ENCODE data around the gene EEF1AKMT3.
A peak's percentile ranks its signal among the peaks of the same experiment; 100 is the strongest.

Gene EEF1AKMT3

DNA sequence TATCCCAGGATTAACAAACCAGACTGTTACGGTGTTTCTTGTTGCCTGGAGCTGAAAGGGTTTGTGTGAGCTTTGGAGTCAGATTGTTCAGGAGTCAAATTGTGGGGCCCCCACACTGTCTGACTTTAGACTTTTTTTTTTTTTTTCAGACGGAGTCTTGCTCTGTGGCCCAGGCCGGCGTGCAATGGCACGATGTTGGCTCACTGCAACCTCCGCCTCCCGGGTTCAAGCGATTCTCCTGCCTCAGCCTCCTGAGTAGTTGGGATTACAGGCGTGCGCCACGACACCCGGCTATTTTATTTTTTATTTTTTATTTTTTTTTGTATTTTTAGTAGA, 11.0 kb downstream of the EEF1AKMT3 start:
- DNase-seq (ENCODE audit: low read depth in 2 of 2), result no peak

DNA sequence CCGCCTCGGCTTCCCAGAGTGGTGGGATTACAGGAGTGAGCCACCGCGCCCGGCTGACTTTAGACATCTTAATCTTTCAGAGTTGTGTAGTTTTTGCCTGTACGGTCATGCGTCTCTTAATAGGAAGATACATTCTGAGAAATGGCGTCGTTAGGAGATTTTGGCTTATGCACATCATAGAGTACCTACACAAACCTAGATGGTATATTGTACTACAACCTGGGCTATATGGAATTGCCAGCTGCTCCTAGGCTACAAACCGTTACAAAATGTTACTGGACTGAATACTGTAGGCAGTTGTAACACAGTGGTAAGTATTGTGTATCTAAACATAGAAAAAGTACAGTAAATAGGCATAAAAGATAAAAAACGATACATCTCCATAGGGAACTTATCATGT, 11.4 kb downstream of the EEF1AKMT3 start:
- DNase-seq (ENCODE audit: low read depth in 2 of 2), result no peak

GRCh38 chr12:57793920-57794319, 21.5 kb downstream of the EEF1AKMT3 start:
- DNase-seq (ENCODE audit: low read depth in 2 of 2), result no peak

GRCh38 chr12:57795354-57795753, 22.9 kb downstream of the EEF1AKMT3 start:
- no peak for DNase-seq (ENCODE audit: low read depth in 2 of 2)

DNA sequence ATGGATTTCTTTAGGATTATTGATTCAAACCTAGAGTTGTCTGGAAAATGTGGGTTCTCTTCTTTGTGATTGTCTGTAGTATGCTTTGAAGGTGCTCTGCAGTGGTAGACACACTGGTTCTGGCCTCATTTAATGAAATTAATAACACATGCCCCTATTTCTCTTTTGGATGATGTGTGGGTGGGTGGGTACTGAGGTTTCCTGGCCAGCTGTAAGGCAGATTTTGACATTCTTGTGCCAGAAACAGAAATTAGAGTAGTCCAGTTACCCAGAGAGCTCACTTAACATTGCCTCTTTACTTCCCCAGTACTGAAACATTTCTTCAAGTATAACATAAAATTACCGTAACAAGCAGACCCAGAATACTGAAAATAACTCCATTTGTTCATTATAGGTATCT, 24.6 kb downstream of the EEF1AKMT3 start:
- no peak for DNase-seq (ENCODE audit: low read depth in 2 of 2)

DNA sequence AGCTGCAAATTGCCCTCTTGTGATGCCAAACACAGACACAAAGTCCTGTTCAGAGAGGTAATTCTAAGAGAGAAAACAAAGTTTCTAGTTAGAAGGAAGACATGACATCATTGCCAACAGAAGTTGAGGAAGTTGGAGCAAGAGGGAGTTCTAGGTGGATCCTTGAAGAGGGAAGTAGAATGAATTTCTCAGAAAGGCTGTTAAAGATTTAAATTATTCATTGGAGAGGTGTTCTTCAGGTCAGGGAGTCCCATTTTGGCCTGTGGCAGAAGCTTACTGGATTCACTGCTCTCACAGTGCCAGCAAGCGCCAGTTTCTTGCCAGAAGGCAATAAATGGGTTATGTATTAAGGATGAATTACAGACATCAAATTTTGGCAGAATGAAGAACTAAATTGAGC, 25.5 kb downstream of the EEF1AKMT3 start:
- no peak for DNase-seq (ENCODE audit: low read depth in 2 of 2)

DNA sequence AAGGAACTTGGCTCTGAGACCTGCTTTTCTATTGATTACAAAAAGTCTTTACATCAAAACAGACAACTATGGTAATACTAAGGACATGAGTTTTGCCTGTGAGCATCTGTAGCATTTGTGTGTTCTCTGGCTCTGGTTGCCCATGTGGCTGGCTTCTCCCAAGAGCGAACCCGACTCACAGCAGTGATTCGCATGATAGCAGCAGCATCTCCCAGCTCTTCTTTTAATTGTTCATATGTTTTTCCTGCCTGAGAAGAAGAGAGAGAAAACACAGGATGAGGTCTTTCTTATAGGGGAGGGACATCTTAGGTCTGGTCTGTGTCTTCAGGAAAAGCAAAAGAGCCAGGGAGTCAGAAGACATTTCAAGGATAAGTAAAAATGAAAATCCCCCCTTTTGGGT, 28.6 kb downstream of the EEF1AKMT3 start:
- DNase-seq (ENCODE audit: low read depth in 2 of 2), result no peak

- no peak for DNase-seq (ENCODE audit: low read depth in 2 of 2)
Measured at GRCh38 chr12:57802607-57803006, 30.2 kb downstream of the EEF1AKMT3 start.

- DNase-seq (ENCODE audit: low read depth in 2 of 2), result peak in 1 of 2 donors; percentile 8
Measured at GRCh38 chr12:57803319-57803893, 31.0 kb downstream of the EEF1AKMT3 start.

GRCh38 chr12:57806677-57807076, 34.3 kb downstream of the EEF1AKMT3 start:
- DNase-seq (ENCODE audit: low read depth in 2 of 2), result no peak

- DNase-seq (ENCODE audit: low read depth in 2 of 2), result no peak
Measured at GRCh38 chr12:57807285-57807684, 34.9 kb downstream of the EEF1AKMT3 start.

DNA sequence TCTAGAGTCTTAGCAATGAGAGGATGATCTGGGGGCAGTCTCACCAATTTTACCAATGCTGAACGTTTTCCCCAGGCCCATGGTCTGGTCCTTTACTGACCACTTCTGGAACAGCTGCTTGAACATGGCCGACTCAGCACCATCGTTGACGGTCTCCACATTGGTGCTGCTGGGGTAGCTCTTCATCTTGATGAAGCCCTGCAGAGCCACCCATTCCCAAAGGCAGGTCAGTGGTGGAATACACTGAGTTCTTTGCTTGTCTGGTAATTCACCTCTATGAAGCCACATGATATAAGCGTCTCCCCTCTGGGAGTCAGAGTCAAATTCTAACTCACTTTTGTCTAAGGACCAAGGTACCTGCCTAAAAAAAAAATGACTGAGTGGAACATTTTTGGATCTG, 35.9 kb downstream of the EEF1AKMT3 start:
- DNase-seq (ENCODE audit: low read depth in 2 of 2), result no peak

DNA sequence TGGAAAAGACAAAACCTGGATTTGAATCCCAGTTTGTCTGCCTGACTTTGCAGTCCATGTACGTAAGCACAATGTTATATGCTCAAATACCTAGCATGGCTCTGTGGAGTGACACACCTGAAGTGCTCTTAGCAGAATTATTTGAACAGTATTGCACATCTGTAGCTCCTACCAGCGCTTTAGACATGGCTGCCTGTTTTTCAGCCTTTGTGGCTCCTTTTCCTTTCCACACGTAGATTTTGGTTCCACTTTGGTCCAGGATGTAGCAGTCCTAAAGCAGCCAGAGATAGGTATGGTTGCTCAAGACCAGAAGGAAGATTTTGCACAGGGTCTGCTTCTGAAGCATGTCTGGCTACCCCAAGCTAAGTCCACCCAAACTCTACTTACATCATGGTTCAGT, 37.0 kb downstream of the EEF1AKMT3 start:
- no peak for DNase-seq (ENCODE audit: low read depth in 2 of 2)

GRCh38 chr12:57810450-57810849, 38.0 kb downstream of the EEF1AKMT3 start:
- no peak for DNase-seq (ENCODE audit: low read depth in 2 of 2)

DNA sequence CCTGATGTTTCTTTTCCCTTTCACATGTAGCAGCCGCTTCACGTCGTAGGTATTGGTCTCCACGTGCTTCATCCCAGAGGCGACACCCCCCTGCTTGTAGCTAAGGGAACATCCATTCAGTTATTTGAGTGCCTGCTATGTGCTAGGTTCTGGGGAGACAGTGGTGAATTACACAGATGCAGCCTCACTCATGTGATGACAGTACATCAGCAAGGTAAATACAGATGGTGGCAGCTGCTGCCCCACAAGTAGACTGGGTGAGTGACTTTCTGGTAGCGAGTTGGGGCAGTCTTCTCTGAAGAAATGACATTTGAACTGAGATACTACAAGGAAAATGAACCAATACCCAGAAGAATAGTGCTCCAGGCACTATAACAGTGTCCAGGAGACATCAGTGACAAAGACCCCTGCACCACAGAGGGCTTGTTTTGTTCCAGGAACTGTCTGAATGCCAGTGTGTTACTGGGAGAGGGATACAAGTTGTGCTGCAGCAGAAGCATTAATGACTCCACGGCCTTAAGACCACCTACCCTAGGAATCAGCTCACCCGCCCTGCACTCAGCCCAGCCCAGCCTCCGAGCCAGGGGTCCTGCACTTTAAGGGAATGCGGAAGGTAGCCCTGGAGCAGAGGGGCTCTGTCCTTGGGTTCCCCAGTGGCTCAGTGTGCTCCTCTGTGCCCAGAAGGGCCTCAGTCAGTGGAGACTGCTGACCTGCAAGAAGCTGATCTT, 38.8 kb downstream of the EEF1AKMT3 start:
- no peak for DNase-seq (ENCODE audit: low read depth in 2 of 2)

GRCh38 chr12:57813111-57813970, 40.9 kb downstream of the EEF1AKMT3 start:
- no peak for DNase-seq (ENCODE audit: low read depth in 2 of 2)

GRCh38 chr12:57813971-57814772, 41.8 kb downstream of the EEF1AKMT3 start:
- DNase-seq (ENCODE audit: low read depth in 2 of 2), result no peak

DNA sequence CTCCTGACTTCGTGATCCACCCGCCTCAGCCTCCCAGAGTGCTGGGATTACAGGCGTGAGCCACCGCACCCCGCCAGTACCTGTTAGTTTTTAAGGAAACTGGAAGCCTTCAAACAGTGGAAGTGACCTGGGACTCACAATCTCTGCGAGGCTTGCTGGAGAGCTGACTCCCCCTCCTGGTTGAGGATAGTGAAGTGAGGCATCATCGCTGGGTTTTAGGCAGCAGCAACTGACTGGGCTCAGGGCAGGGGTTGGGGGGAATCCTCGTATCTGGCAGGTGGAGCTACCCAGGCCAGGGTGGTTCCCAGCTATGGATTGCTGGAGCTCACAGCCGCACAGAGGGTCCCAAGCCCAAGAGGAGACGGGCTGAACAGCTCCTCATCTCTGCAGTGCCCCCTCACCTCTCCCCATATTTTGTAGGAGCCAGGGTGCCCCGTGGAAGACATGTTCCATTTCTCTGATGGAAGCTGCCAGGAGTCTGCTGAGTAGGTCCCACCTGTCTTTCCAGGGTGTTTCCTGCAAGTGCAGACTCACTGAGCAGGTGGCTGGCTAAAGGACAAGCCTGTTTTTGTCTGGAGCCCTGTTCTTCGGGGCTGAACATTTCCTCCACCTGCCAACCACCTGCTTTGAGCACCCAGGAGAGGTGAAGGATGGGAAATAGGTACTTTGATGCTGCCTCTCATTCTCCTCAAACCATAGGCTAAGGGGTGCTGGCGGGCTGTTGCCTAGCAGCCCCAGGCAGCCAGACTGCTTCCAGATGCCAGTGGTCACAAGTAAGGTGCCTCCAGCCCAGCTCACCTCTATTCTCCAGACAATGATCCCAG, 43.0 kb downstream of the EEF1AKMT3 start:
- DNase-seq (ENCODE audit: low read depth in 2 of 2), result no peak

DNA sequence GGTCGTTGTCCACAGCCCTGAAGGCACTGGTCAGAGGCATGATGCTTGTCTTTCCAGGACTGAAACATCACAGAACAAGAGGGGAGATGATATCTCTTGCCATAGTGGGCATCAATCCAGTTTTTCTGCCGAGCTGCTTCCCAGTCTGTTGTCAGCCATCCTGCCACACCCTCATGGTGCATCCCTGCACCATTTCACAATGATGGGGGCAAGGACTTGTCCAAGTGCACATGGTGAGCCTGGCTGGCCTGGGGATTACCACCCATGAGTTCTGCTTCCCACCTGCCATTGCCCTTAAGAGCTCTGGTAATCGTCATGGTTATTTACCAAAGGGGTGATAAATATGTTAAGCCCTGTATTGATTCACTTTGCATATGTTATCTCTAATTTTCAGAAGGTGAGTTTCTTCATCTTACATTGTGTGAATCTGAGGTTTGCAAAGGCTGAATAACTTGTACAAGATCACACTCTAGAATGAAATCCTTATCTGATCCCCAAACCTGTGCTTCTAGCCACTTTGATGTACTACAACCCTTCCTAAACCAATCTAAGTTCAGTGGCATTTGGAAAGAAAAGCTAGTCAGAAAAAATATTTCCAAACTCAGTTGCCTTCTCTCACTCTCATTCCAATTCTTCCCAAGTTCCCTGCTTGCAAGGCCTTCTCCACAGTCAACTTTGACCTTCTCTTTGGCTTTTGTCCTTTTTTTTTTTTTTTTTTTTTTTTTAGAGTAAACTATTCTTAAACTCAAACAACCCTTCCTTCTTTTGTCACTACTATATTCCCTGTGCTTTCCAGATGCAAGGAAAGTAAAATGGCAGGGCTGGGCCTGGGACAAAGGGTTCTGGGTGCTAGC, 43.8 kb downstream of the EEF1AKMT3 start:
- no peak for DNase-seq (ENCODE audit: low read depth in 2 of 2)

GRCh38 chr12:57816855-57817151, 44.4 kb downstream of the EEF1AKMT3 start:
- DNase-seq (ENCODE audit: low read depth in 2 of 2), result no peak

Data from stimulated activated CD8-positive, alpha-beta memory T cell treated with anti-CD3 and anti-CD28 coated beads, Interleukin-2, amount 100 ng/mL, for 48 hours (primary cell).